ENCODE results near the gene ELMOD3. TPM values are rescaled to one million over a fixed set of nuclear protein-coding genes. Genes with fewer than 3 reads are reported as not detected.
"Not testable (repeated sequence)": the region's sequence is repeated elsewhere in the genome, so short reads cannot be mapped to it uniquely, and the experiment has no call there.

The ELMOD3 gene
- total and polyA plus RNA-seq, 12 donors: 7.3 to 23.8 (median 9.3) TPM

GRCh38 chr2:85377083-85377482 is 22.5 kb downstream of the ELMOD3 start:
- WGBS, 2 donors: 92 to 93% methylated on average over 11 of the region's 11 CpGs
- DNase-seq (no peak), ATAC-seq (no peak)
- Histone ChIP-seq H3K27ac (no peak overlapping the region), H3K27me3 (no peaks in the 10 kb centered on the region), H3K4me3 (no peak overlapping the region), H3K9me3 (peaks cover 0 to 19% (median 0%) of the 10 kb centered on the region in 11 donors), H3K36me3 (peaks cover 0 to 89% (median 32%) of the 10 kb centered on the region in 9 donors), H3K4me1 (no peaks in the 10 kb centered on the region)
- TF ChIP-seq CTCF (IDR thresholded peaks at IDR 0.05): no peak
- intact Hi-C loops (cut with DNase I): no loop called here

GRCh38 chr2:85378257-85378656 is 23.7 kb downstream of the ELMOD3 start:
- peaks cover 0 to 91% (median 37%) of the 10 kb centered on the region in 9 donors for H3K36me3 ChIP-seq

GRCh38 chr2:85380048-85380447 is 25.5 kb downstream of the ELMOD3 start:
- intact Hi-C loops (cut with DNase I): no loop called here
- Histone ChIP-seq H3K4me1 (no peaks in the 10 kb centered on the region), H3K9me3 (peaks cover 0 to 11% (median 0%) of the 10 kb centered on the region in 11 donors), H3K27me3 (no peaks in the 10 kb centered on the region), H3K27ac (no peak overlapping the region), H3K4me3 (no peak overlapping the region), H3K36me3 (peaks cover 0 to 98% (median 37%) of the 10 kb centered on the region in 9 donors)
- 88 to 94% methylated on average over 1 of the region's 1 CpG for WGBS, 2 donors
- DNase-seq (no peak), ATAC-seq (no peak)
- TF ChIP-seq CTCF (IDR thresholded peaks at IDR 0.05): no peak

More at GRCh38 chr2:85378257-85378656, 23.7 kb downstream of the ELMOD3 start:
- Histone ChIP-seq H3K9me3 (peaks cover 0 to 18% (median 0%) of the 10 kb centered on the region in 11 donors), H3K27me3 (no peaks in the 10 kb centered on the region), H3K4me3 (no peak overlapping the region), H3K4me1 (no peaks in the 10 kb centered on the region), H3K27ac (no peak overlapping the region)
- intact Hi-C loops (cut with DNase I): no loop called here
- 89 to 91% methylated on average over 5 of the region's 5 CpGs for WGBS, 2 donors
- ATAC-seq: no peak
- no peak for DNase-seq
- no peak for TF ChIP-seq CTCF (IDR thresholded peaks at IDR 0.05)

- peaks cover 0 to 11% (median 0%) of the 10 kb centered on the region in 11 donors for H3K9me3 ChIP-seq
- H3K27me3 ChIP-seq; ATAC-seq; intact Hi-C loops (cut with DNase I); H3K27ac ChIP-seq; H3K4me1 ChIP-seq; H3K4me3 ChIP-seq; DNase-seq: not testable (repeated sequence)
- 90 to 93% methylated on average over 5 of the region's 5 CpGs for WGBS, 2 donors
- peaks cover 0 to 98% (median 42%) of the 10 kb centered on the region in 9 donors for H3K36me3 ChIP-seq
Measured at GRCh38 chr2:85383151-85383550, 28.6 kb downstream of the ELMOD3 start.

- no peak for ATAC-seq
- H3K36me3 ChIP-seq: peaks cover 0 to 98% (median 36%) of the 10 kb centered on the region in 9 donors
- 57 to 76% methylated on average over 4 of the region's 4 CpGs for WGBS, 2 donors
Measured at GRCh38 chr2:85383850-85384249, 29.3 kb downstream of the ELMOD3 start.

More at GRCh38 chr2:85383850-85384249, 29.3 kb downstream of the ELMOD3 start:
- H3K4me1 ChIP-seq: no peaks in the 10 kb centered on the region
- H3K4me3 ChIP-seq: no peak overlapping the region
- no peak for DNase-seq
- no peak overlapping the region for H3K27ac ChIP-seq
- peaks cover 0 to 11% (median 0%) of the 10 kb centered on the region in 11 donors for H3K9me3 ChIP-seq
- H3K27me3 ChIP-seq: no peaks in the 10 kb centered on the region
- intact Hi-C loops (cut with DNase I): no loop called here
- no peak for TF ChIP-seq CTCF (IDR thresholded peaks at IDR 0.05)
